Loucy (cell line): ENCODE results near the gene ACTA2.

ENCODE experiments used
- H2AFZ ChIP-seq: fragments of 200-600 bp; sonication (generic); 2 replicates; pipeline ENCODE4 v1.6.0; 2016; ENCODE audit warnings: antibody characterized with exemption, mild to moderate bottlenecking, low read length, moderate library complexity
- H3F3A ChIP-seq: fragments of 200-600 bp; 2 replicates; pipeline ENCODE4 v1.6.0; 2016; ENCODE audit warnings: antibody characterized with exemption, low read depth, mild to moderate bottlenecking
- H3K27me3 ChIP-seq: fragments of 200-600 bp; sonication (generic); 2 replicates; pipeline ENCODE4 v1.6.1; 2014; ENCODE audit warnings: low read length, mild to moderate bottlenecking; ENCODE audit not compliant: insufficient read depth, poor library complexity, severe bottlenecking
- H3K36me3 ChIP-seq: fragments of 200-600 bp; sonication (generic); 2 replicates; pipeline ENCODE4 v1.6.1; 2016; ENCODE audit warnings: low read length; ENCODE audit not compliant: insufficient read depth
- H3K4me1 ChIP-seq: fragments of 200-600 bp; sonication (generic); 2 replicates; pipeline ENCODE4 v1.5.1; 2014; ENCODE audit warnings: low read length, mild to moderate bottlenecking; ENCODE audit not compliant: insufficient read depth, poor library complexity, severe bottlenecking
- H3K4me2 ChIP-seq: fragments of 200-600 bp; sonication (generic); 2 replicates; pipeline ENCODE4 v1.6.0; 2014; ENCODE audit warnings: antibody characterized with exemption, low read length, low read depth, mild to moderate bottlenecking; ENCODE audit not compliant: poor library complexity, severe bottlenecking
- H3K4me3 ChIP-seq: fragments of 200-600 bp; sonication (generic); 2 replicates; pipeline ENCODE4 v1.5.1; 2014; ENCODE audit warnings: low read length, mild to moderate bottlenecking, mixed read lengths; ENCODE audit not compliant: poor library complexity, severe bottlenecking
- H3K79me2 ChIP-seq: fragments of 200-600 bp; sonication (generic); 2 replicates; pipeline ENCODE4 v1.6.1; 2014; ENCODE audit warnings: low read length; ENCODE audit not compliant: insufficient read depth
- H3K9ac ChIP-seq: fragments of 200-600 bp; sonication (generic); 2 replicates; pipeline ENCODE4 v1.6.0; 2014; ENCODE audit warnings: mild to moderate bottlenecking, low read depth, low read length, moderate library complexity; ENCODE audit not compliant: poor library complexity, severe bottlenecking
- H3K9me2 ChIP-seq: fragments of 200-600 bp; sonication (generic); replicated peaks from 2 replicates; pipeline ENCODE4 v1.6.1; 2016; ENCODE audit warnings: low read depth, low read length, mixed read lengths
- H3K9me3 ChIP-seq: fragments of 200-600 bp; sonication (generic); 2 replicates; pipeline ENCODE4 v1.6.1; 2014; ENCODE audit warnings: mild to moderate bottlenecking, antibody characterized with exemption, low read length, low read depth; ENCODE audit not compliant: insufficient read depth
- H4K20me1 ChIP-seq: fragments of 200-600 bp; sonication (generic); 2 replicates; pipeline ENCODE4 v1.6.0; 2014; ENCODE audit warnings: antibody characterized with exemption, low read length, mild to moderate bottlenecking; ENCODE audit not compliant: insufficient read depth, poor library complexity, severe bottlenecking
- EZH2phosphoT487 ChIP-seq: fragments of 200-600 bp; IDR thresholded peaks from 2 replicates; pipeline ENCODE4 v1.6.1; 2018; ENCODE audit warnings: antibody characterized with exemption, mild to moderate bottlenecking, moderate library complexity, borderline replicate concordance
- TF ChIP-seq, protein P1 (sequence below): fragments of 200-600 bp; sonication (generic); conservative IDR thresholded peaks from 2 replicates; pipeline ENCODE4 v1.5.1; 2014; ENCODE audit warnings: mild to moderate bottlenecking, antibody characterized with exemption, low read length

The ACTA2 gene

GRCh38 chr10:88922041-88922440 lies 30.5 kb downstream of the ACTA2 start:
- H3K4me2 ChIP-seq, result no peak overlapping the region
- no peaks in the 10 kb centered on the region for H4K20me1 ChIP-seq
- peaks cover 63% of the 10 kb centered on the region for H3K36me3 ChIP-seq
- no peak overlapping the region for H3K4me3 ChIP-seq
- TF ChIP-seq EZH2phosphoT487, result no peak
- TF ChIP-seq, protein P1, sequence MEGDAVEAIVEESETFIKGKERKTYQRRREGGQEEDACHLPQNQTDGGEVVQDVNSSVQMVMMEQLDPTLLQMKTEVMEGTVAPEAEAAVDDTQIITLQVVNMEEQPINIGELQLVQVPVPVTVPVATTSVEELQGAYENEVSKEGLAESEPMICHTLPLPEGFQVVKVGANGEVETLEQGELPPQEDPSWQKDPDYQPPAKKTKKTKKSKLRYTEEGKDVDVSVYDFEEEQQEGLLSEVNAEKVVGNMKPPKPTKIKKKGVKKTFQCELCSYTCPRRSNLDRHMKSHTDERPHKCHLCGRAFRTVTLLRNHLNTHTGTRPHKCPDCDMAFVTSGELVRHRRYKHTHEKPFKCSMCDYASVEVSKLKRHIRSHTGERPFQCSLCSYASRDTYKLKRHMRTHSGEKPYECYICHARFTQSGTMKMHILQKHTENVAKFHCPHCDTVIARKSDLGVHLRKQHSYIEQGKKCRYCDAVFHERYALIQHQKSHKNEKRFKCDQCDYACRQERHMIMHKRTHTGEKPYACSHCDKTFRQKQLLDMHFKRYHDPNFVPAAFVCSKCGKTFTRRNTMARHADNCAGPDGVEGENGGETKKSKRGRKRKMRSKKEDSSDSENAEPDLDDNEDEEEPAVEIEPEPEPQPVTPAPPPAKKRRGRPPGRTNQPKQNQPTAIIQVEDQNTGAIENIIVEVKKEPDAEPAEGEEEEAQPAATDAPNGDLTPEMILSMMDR, result no peak
- H3K79me2 ChIP-seq, result no peaks in the 10 kb centered on the region
- H3K9me3 ChIP-seq, result no peaks in the 10 kb centered on the region
- no peaks in the 10 kb centered on the region for H3K4me1 ChIP-seq
- H2AFZ ChIP-seq, result no peak overlapping the region
- no peak overlapping the region for H3K9ac ChIP-seq
- no peaks in the 10 kb centered on the region for H3F3A ChIP-seq
- no peaks in the 10 kb centered on the region for H3K27me3 ChIP-seq
- no peaks in the 10 kb centered on the region for H3K9me2 ChIP-seq

DNA sequence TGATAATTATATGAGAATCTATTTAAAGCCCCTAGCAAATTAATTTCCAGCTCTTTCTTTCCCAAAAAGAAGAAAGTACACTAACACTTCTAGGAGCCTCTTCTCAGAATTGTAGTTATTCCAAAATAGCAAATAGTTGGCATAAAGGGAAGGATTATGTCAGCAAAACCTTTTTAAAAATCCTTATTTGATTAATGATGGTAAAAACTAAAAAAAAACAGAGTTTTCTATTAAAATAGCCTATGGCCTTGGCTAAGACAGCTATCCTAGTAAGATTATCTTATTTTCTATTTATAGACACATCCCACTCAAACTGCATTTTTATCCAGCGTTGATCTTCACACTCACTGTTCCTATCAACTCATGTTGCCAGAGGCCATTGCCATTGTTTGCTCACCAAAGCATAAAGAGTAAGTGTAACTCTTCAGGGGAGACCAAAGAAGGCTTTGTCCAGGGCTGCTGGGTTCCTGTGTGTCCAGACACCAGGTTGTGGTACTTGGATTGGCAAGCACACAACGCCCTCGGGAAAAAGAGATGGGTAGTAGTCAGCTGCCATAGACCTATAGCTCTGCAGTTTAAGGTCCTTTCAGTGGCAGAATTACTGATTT lies 31.5 kb downstream of the ACTA2 start:
- H4K20me1 ChIP-seq, result no peaks in the 10 kb centered on the region
- no peak overlapping the region for H3K9ac ChIP-seq
- TF ChIP-seq, protein P1, result no peak
- TF ChIP-seq EZH2phosphoT487, result no peak
- H3K4me3 ChIP-seq, result no peak overlapping the region
- no peaks in the 10 kb centered on the region for H3K9me3 ChIP-seq
- H2AFZ ChIP-seq, result no peak overlapping the region
- no peaks in the 10 kb centered on the region for H3K4me1 ChIP-seq
- no peaks in the 10 kb centered on the region for H3K27me3 ChIP-seq
- peaks cover 61% of the 10 kb centered on the region for H3K36me3 ChIP-seq
- H3K79me2 ChIP-seq, result no peaks in the 10 kb centered on the region
- H3F3A ChIP-seq, result no peaks in the 10 kb centered on the region
- H3K9me2 ChIP-seq, result no peaks in the 10 kb centered on the region
- H3K4me2 ChIP-seq, result no peak overlapping the region

DNA sequence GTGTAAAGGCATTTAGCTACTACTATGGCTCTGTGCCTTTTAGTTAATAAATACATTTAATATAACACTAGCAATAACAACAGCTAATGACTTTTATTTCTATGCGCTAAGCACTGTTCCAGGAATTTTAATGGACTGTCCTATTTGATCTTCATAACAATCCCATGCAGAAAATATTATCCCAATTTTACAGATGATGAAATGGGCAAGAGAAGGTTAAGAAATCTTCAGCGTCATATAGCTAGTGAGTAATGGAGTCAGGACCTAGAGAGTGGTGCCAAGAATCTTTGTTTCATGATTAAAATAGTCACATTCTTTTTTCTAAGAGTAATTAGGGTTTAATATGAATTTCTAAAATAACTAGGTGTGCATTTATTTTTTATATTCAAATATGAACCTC lies 32.4 kb downstream of the ACTA2 start:
- Histone ChIP-seq H3K4me3 (no peak overlapping the region), H4K20me1 (no peaks in the 10 kb centered on the region), H3K27me3 (no peaks in the 10 kb centered on the region), H3K79me2 (no peaks in the 10 kb centered on the region), H3K36me3 (peaks cover 68% of the 10 kb centered on the region), H2AFZ (no peak overlapping the region), H3K4me2 (no peak overlapping the region), H3K9me3 (no peaks in the 10 kb centered on the region), H3K9ac (no peak overlapping the region), H3K4me1 (no peaks in the 10 kb centered on the region), H3K9me2 (no peaks in the 10 kb centered on the region), H3F3A (no peaks in the 10 kb centered on the region)
- TF ChIP-seq, protein P1, result no peak
- no peak for TF ChIP-seq EZH2phosphoT487
